Measurements from ENCODE around the gene CPS1.

Gene CPS1

DNA sequence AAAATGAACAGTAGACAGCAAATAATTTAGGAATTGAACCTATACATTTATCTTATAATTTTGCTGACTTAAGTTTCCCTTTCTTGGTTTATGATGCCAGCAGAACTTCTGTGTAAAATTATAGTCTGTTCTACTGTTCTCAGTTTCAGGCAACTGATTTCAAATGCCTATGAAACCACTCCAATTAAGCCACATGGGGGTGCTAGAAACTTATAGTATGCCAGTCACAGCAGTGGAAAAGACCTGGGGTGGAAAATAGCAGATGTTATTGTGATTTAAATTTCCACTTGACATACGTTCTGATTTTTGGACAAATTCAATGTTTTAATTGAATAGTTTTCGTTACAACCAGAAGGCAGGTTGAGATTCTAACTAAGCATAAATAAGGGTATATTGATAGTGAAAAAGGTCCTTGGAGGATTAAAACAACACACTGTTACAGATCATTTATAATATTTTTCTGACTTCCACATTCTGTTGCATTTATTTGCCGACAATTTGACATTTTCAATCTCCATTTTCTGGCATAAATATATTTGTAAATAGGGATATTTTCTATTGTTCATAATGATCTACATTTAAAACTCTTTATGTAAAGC, 61.4 kb downstream of the CPS1 start:
- H3K27me3 ChIP-seq: no peaks in the 10 kb centered on the region
- no peak overlapping the region for H3K4me3 ChIP-seq
- H3K9me3 ChIP-seq: no peaks in the 10 kb centered on the region
- peaks cover 0 to 23% (median 0%) of the 10 kb centered on the region in 4 donors for H3K4me1 ChIP-seq
- TF ChIP-seq, protein P1, sequence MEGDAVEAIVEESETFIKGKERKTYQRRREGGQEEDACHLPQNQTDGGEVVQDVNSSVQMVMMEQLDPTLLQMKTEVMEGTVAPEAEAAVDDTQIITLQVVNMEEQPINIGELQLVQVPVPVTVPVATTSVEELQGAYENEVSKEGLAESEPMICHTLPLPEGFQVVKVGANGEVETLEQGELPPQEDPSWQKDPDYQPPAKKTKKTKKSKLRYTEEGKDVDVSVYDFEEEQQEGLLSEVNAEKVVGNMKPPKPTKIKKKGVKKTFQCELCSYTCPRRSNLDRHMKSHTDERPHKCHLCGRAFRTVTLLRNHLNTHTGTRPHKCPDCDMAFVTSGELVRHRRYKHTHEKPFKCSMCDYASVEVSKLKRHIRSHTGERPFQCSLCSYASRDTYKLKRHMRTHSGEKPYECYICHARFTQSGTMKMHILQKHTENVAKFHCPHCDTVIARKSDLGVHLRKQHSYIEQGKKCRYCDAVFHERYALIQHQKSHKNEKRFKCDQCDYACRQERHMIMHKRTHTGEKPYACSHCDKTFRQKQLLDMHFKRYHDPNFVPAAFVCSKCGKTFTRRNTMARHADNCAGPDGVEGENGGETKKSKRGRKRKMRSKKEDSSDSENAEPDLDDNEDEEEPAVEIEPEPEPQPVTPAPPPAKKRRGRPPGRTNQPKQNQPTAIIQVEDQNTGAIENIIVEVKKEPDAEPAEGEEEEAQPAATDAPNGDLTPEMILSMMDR (IDR thresholded peaks at IDR 0.05): peak; percentile 50 to 60
- no peak for DNase-seq
- H3K36me3 ChIP-seq: no peaks in the 10 kb centered on the region
- intact Hi-C loops (cut with DNase I; ENCODE audit: low total_unique reads): loop anchor here (10.0 kb wide), 1 partner anchor 537 kb away; no protein-coding TSS in a partner anchor
- H3K27ac ChIP-seq: no peak overlapping the region

DNA sequence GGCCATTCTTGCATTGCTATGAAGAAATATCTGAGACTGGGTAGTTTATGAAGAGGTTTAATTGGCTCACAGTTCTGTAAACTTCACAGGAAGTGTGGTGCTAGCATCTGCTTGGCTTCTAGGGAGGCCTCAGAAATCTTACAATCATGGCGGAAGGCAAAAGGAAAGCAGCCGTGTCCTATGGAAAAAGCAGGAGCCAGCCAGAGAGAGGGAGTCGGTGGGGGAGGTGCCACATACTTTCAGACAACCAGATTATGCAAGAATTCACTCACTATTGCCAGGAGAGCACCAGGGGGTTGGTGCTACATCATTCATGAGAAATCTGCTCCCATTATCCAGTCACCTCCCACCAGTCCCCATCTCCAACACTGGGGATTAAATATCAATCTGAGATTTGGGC, 64.1 kb downstream of the CPS1 start:
- H3K27ac ChIP-seq: no peak overlapping the region
- no peaks in the 10 kb centered on the region for H3K9me3 ChIP-seq
- intact Hi-C loops (cut with DNase I; ENCODE audit: low total_unique reads): no loop called here
- H3K4me1 ChIP-seq: peaks cover 0 to 21% (median 0%) of the 10 kb centered on the region in 4 donors
- TF ChIP-seq, protein P1 (IDR thresholded peaks at IDR 0.05): no peak
- H3K27me3 ChIP-seq: no peaks in the 10 kb centered on the region
- no peaks in the 10 kb centered on the region for H3K36me3 ChIP-seq
- no peak overlapping the region for H3K4me3 ChIP-seq
- DNase-seq: no peak

DNA sequence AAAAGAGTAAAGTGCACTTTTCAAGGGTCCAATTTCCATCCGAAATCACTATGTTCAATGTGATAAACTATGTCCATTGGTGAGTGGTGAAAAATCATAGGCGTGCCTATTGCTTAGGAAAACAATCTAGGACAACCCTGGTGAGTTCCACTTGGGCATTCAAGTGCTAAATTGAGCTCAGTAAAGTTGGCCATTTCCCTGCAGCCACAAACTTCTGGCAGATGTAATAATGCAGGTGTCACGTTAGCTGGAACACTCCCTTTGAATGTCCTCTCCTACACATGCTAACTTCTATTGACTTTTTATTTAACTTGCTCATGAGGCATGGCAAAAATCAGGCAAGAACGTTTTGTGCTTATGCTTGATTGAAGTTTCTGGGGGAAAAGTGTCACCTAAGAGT, 67.1 kb downstream of the CPS1 start:
- intact Hi-C loops (cut with DNase I; ENCODE audit: low total_unique reads): no loop called here
- Histone ChIP-seq H3K9me3 (no peaks in the 10 kb centered on the region), H3K4me3 (no peak overlapping the region), H3K27ac (no peak overlapping the region), H3K4me1 (no peaks in the 10 kb centered on the region), H3K27me3 (no peaks in the 10 kb centered on the region), H3K36me3 (no peaks in the 10 kb centered on the region)
- DNase-seq: no peak
- TF ChIP-seq, protein P1 (IDR thresholded peaks at IDR 0.05): no peak

DNA sequence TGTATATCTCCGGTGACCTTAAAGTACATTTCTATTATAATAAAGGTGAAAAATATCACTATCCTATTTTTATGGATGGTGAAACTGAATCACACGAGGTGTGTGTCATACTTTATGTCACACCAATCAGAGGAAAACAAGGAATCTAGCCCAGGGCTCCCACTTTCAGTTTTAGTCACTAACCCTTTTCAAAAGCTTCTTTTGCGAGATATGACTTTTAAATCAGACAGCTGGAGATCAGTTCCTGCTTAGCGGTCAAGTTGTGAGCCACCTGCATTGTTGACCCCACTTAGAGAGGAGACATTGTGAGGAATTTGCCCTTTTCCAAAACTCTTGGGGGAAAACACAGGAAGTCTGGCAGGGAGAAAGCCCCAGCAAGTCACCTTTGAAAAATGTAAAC, 70.5 kb downstream of the CPS1 start:
- H3K4me1 ChIP-seq: no peaks in the 10 kb centered on the region
- H3K9me3 ChIP-seq: no peaks in the 10 kb centered on the region
- H3K27ac ChIP-seq: no peak overlapping the region
- DNase-seq: no peak
- no peaks in the 10 kb centered on the region for H3K27me3 ChIP-seq
- TF ChIP-seq, protein P1 (IDR thresholded peaks at IDR 0.05): no peak
- intact Hi-C loops (cut with DNase I; ENCODE audit: low total_unique reads): no loop called here
- H3K4me3 ChIP-seq: no peak overlapping the region
- no peaks in the 10 kb centered on the region for H3K36me3 ChIP-seq

DNA sequence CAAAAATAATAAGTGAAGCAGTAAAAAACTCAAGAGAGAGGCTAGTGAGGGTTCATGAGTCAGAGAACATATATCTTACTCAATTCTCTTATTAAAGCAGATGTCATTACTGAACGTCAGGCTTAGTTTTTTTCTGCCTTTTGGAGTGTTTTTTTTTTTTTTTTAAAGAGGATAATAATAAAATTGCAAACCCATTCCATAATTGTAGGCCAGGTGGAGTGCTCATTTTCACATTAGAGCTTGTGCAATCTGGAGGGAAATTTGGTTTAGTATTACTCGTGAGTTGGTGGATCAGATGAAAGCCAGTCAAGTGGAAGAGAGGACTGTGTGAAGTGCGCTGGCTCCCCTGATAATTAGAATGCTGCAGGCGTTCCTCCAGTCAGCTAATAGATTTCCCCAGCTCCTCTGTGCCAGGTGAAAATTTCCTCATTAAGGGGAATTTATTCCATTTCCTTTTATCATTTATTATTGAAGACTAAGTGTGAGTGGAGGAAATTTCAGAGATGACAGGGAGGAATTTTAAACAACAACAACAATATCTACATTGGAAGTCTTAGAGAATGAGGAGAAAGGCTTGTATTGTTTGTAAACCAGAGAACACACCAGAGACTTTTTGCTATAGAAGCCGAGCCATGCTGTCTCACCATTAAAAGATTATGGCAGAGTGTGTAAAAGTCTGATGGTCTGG, 74.6 kb downstream of the CPS1 start:
- H3K27ac ChIP-seq: no peak overlapping the region
- H3K4me3 ChIP-seq: no peak overlapping the region
- intact Hi-C loops (cut with DNase I; ENCODE audit: low total_unique reads): no loop called here
- no peaks in the 10 kb centered on the region for H3K9me3 ChIP-seq
- no peaks in the 10 kb centered on the region for H3K4me1 ChIP-seq
- no peaks in the 10 kb centered on the region for H3K27me3 ChIP-seq
- TF ChIP-seq, protein P1 (IDR thresholded peaks at IDR 0.05): no peak
- no peak for DNase-seq
- H3K36me3 ChIP-seq: no peaks in the 10 kb centered on the region
